Liver (tissue), 3 donors: ENCODE results near the gene CACNA1B.

Experiments used
- FOXA2 ChIP-seq: IDR thresholded peaks from 2 replicates; pipeline ENCODE4 v1.6.1; 2016; ENCODE audit warnings: antibody characterized with exemption
- GABPA ChIP-seq, 2 donors: IDR thresholded peaks in 1 of 2; conservative IDR thresholded peaks in 1 of 2; 2 replicates each; pipeline ENCODE4 v1.6.1; 2016; ENCODE audit warnings: antibody characterized with exemption in 2 of 2, mild to moderate bottlenecking in 1 of 2, moderate library complexity in 1 of 2
- HNF4A ChIP-seq, 2 donors: conservative IDR thresholded peaks; 2 replicates each; pipeline ENCODE4 v1.6.1; 2016; ENCODE audit warnings: antibody characterized with exemption in 2 of 2, mild to moderate bottlenecking in 2 of 2
- HNF4G ChIP-seq: IDR thresholded peaks from 2 replicates; pipeline ENCODE4 v1.6.1; 2016; ENCODE audit warnings: antibody characterized with exemption
- JUND ChIP-seq, 2 donors: IDR thresholded peaks; 2 replicates each; pipeline ENCODE4 v1.6.1; 2016; ENCODE audit warnings: antibody characterized with exemption in 2 of 2
- NR2F2 ChIP-seq: IDR thresholded peaks from 2 replicates; pipeline ENCODE4 v1.6.1; 2016; ENCODE audit warnings: antibody characterized with exemption
- RAD21 ChIP-seq, 2 donors: IDR thresholded peaks; 2 replicates each; pipeline ENCODE4 v1.6.1; 2016; ENCODE audit warnings: antibody characterized with exemption in 2 of 2, mild to moderate bottlenecking in 2 of 2
- RXRA ChIP-seq, 2 donors: IDR thresholded peaks; 2 replicates each; pipeline ENCODE4 v1.6.1; 2017 to 2018; ENCODE audit warnings: antibody characterized with exemption in 2 of 2, mild to moderate bottlenecking in 1 of 2
- TAF1 ChIP-seq: conservative IDR thresholded peaks from 2 replicates; pipeline ENCODE4 v1.6.1; 2016; ENCODE audit warnings: antibody characterized with exemption, mild to moderate bottlenecking
- TF ChIP-seq, protein P1 (sequence below): fragments of 150-350 bp; IDR thresholded peaks from 2 replicates; pipeline ENCODE4 v1.5.1; 2017; ENCODE audit warnings: improper control_type of control experiment, low read depth, low read length; ENCODE audit not compliant: missing input control
- TF ChIP-seq, protein P2 (sequence below): IDR thresholded peaks from 2 replicates; pipeline ENCODE4 v1.6.1; 2016; ENCODE audit warnings: antibody characterized with exemption
- TF ChIP-seq, protein P3 (sequence below): IDR thresholded peaks from 2 replicates; pipeline ENCODE4 v1.6.1; 2016; ENCODE audit warnings: antibody characterized with exemption
- TF ChIP-seq, protein P4 (sequence below): IDR thresholded peaks from 2 replicates; pipeline ENCODE4 v1.6.1; 2016; ENCODE audit warnings: antibody characterized with exemption, mild to moderate bottlenecking
- TF ChIP-seq, protein P5 (sequence below): IDR thresholded peaks from 2 replicates; pipeline ENCODE4 v1.6.1; 2016; ENCODE audit warnings: antibody characterized with exemption
- donor health status: healthy.
- donor health status: healthy.

DNA sequence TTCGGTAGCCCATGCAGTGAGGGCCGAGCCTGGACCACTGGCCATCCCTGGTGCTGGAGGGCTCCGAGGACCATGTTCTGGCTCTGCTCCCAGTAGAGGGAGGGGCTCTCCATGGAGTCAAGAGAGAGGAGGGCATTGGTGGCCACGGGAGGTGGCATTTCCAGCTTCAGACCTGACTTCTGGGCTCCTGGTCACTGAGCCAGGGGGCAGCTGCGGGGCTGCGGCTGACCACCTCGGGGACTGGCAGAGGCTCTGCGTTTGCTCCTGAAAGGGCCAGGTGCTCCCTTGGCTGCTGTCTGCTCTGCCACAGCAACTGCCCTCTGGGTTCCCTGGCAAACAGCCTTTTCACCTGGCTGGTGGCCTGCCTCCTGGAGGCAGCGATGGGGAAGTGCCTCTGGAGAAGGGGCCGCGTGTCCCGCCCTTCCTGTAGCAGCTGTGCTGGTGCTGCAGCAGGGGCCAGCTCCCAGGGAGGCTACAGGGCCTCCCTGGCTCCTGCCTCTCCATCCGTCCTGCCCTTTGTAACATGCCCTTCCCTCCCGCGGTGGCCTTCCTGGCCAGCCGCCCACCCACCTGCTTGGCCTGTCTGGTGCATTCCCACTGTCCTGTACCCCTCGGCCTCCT lies 144.6 kb downstream of the CACNA1B start:
- TF ChIP-seq, protein P1, sequence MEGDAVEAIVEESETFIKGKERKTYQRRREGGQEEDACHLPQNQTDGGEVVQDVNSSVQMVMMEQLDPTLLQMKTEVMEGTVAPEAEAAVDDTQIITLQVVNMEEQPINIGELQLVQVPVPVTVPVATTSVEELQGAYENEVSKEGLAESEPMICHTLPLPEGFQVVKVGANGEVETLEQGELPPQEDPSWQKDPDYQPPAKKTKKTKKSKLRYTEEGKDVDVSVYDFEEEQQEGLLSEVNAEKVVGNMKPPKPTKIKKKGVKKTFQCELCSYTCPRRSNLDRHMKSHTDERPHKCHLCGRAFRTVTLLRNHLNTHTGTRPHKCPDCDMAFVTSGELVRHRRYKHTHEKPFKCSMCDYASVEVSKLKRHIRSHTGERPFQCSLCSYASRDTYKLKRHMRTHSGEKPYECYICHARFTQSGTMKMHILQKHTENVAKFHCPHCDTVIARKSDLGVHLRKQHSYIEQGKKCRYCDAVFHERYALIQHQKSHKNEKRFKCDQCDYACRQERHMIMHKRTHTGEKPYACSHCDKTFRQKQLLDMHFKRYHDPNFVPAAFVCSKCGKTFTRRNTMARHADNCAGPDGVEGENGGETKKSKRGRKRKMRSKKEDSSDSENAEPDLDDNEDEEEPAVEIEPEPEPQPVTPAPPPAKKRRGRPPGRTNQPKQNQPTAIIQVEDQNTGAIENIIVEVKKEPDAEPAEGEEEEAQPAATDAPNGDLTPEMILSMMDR: no peak
- TF ChIP-seq RXRA (IDR thresholded peaks at IDR 0.05) (no peak), JUND (IDR thresholded peaks at IDR 0.05) (no peak), FOXA2 (no peak), RAD21 (IDR thresholded peaks at IDR 0.05) (no peak), HNF4G (no peak), NR2F2 (no peak), GABPA (IDR thresholded peaks at IDR 0.05 in 1 of 2, conservative IDR thresholded peaks at IDR 0.05 in 1 of 2) (no peak), HNF4A (conservative IDR thresholded peaks at IDR 0.05) (no peak), TAF1 (no peak)
- TF ChIP-seq, protein P2, sequence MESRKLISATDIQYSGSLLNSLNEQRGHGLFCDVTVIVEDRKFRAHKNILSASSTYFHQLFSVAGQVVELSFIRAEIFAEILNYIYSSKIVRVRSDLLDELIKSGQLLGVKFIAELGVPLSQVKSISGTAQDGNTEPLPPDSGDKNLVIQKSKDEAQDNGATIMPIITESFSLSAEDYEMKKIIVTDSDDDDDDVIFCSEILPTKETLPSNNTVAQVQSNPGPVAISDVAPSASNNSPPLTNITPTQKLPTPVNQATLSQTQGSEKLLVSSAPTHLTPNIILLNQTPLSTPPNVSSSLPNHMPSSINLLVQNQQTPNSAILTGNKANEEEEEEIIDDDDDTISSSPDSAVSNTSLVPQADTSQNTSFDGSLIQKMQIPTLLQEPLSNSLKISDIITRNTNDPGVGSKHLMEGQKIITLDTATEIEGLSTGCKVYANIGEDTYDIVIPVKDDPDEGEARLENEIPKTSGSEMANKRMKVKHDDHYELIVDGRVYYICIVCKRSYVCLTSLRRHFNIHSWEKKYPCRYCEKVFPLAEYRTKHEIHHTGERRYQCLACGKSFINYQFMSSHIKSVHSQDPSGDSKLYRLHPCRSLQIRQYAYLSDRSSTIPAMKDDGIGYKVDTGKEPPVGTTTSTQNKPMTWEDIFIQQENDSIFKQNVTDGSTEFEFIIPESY: no peak
- TF ChIP-seq, protein P3, sequence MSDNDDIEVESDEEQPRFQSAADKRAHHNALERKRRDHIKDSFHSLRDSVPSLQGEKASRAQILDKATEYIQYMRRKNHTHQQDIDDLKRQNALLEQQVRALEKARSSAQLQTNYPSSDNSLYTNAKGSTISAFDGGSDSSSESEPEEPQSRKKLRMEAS: no peak
- TF ChIP-seq, protein P4, sequence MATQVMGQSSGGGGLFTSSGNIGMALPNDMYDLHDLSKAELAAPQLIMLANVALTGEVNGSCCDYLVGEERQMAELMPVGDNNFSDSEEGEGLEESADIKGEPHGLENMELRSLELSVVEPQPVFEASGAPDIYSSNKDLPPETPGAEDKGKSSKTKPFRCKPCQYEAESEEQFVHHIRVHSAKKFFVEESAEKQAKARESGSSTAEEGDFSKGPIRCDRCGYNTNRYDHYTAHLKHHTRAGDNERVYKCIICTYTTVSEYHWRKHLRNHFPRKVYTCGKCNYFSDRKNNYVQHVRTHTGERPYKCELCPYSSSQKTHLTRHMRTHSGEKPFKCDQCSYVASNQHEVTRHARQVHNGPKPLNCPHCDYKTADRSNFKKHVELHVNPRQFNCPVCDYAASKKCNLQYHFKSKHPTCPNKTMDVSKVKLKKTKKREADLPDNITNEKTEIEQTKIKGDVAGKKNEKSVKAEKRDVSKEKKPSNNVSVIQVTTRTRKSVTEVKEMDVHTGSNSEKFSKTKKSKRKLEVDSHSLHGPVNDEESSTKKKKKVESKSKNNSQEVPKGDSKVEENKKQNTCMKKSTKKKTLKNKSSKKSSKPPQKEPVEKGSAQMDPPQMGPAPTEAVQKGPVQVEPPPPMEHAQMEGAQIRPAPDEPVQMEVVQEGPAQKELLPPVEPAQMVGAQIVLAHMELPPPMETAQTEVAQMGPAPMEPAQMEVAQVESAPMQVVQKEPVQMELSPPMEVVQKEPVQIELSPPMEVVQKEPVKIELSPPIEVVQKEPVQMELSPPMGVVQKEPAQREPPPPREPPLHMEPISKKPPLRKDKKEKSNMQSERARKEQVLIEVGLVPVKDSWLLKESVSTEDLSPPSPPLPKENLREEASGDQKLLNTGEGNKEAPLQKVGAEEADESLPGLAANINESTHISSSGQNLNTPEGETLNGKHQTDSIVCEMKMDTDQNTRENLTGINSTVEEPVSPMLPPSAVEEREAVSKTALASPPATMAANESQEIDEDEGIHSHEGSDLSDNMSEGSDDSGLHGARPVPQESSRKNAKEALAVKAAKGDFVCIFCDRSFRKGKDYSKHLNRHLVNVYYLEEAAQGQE: no peak
- TF ChIP-seq, protein P5, sequence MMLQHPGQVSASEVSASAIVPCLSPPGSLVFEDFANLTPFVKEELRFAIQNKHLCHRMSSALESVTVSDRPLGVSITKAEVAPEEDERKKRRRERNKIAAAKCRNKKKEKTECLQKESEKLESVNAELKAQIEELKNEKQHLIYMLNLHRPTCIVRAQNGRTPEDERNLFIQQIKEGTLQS: no peak
